UCSD-AML1 (cell line): ENCODE results near the gene APBA2.

Experiments
- DNase-seq: peaks from one replicate; lab custom pipeline; 2025; ENCODE audit not compliant: unreplicated experiment; lab: John Stamatoyannopoulos, UW

APBA2 gene

GRCh38 chr15:28914046-28914445, 28.3 kb downstream of the APBA2 start:
- no peak for DNase-seq

GRCh38 chr15:28914483-28915023, 28.8 kb downstream of the APBA2 start:
- no peak for DNase-seq

- DNase-seq, result no peak
These were observed 29.5 kb downstream of the APBA2 start for GRCh38 chr15:28915041-28915810.

DNA sequence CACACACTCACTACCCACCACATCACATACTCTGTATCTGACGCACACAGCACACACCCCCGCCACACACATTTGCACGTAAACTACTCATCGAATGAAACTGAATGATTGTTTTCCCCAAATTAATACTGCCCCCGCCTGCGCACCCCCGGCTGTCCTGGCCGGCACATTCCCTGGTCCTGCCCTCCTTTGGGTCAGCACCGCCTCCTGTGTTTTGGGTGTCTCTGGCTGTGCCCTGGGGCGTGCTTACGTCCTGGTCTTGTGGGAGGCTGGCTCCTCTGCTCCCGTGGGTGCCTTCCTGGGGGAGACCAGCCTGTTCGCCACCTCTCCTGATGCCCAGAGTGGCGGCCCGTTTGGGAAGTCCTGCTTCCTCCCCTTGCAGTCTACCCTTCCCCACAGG, 30.2 kb downstream of the APBA2 start:
- no peak for DNase-seq

- no peak for DNase-seq
These were observed 32.0 kb downstream of the APBA2 start for GRCh38 chr15:28917791-28918140.

- DNase-seq, result no peak
These were observed 32.6 kb downstream of the APBA2 start for GRCh38 chr15:28918141-28918983.

DNA sequence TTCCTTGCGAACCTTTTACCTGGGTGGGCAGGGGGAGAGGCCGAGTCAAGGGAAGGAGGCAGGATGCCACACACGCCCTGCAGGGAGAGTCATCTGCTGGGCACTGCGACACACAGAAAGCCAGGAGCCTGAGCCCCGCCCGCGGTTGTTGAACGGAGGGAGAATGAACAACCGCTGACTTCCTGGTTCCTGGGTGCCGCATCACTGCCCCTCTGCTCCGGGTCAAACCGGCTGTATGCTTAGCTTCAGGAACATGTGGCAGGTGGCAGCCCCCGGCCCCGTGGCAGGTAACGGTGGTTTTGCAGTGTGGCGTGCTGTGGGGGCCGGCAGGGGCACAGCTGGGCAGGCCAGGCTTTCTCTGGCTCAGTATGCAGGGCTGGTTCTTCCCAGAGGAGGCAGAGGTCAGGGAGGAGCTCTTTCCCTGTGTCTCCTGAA, 33.4 kb downstream of the APBA2 start:
- peak; percentile 25 for DNase-seq

- no peak for DNase-seq
These were observed 34.2 kb downstream of the APBA2 start for GRCh38 chr15:28919679-28920655.

DNA sequence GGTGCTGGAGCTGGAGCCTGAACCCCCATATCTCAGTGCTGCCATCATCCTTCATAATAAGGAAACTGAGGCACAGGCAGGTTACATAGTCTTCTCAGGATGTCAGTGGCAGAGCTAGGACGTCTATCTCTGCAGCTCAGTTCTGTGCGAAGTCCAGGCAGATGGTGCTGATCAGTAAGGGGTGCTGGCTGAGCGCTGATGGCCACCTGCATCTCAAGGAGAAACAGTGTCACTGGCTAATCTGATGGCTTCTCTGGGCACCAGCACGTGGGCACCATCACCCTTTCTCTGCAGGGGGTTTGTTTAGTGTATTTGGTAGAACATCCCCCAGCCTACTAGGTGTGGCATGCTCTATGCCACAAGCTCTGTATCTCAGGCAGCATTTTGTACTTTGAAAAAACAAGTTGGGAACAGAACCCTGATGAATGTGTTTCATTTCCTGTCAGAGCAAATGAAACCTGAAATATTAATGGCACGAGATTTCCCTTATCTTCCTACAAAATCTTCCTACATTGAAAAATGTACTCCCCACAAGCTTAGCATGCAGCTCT, 35.1 kb downstream of the APBA2 start:
- DNase-seq, result no peak

GRCh38 chr15:28921336-28921735, 35.6 kb downstream of the APBA2 start:
- no peak for DNase-seq

GRCh38 chr15:28921919-28922706, 36.3 kb downstream of the APBA2 start:
- no peak for DNase-seq

DNA sequence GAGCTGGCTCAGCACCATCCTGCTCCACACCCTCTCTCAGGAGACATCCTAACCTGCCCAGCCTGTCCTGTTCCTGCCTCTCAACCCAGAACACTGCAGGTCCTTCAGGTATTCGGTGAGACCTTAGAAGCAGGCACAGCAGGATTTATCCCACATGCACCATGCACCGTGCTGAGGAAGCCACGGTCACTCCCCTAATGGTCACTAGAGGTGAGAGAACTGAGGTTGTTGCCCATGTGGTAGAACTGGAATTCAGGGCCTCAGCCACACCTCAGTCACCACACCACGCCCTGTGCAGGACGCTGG, 36.9 kb downstream of the APBA2 start:
- no peak for DNase-seq

- no peak for DNase-seq
These were observed 38.0 kb downstream of the APBA2 start for GRCh38 chr15:28923726-28924280.

DNA sequence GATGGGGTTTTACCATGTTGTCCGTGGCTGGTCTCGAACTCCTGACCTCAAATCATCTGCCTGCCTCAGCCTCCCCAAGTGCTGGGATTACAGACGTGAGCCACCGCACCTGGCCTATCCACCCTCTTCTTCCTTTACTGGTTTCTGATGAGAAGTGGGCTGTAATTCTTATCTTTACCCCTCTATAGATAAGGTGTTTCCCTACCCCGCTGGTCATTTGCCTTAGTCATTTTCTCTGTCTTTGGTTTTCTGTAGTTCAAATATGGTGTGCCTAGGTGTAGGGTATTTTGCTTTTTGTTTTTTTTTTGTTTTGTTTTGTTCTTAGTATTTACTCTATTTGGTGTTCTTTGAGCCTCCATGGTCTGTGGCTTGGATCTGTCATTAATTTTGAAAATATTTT, 41.3 kb downstream of the APBA2 start:
- no peak for DNase-seq

DNA sequence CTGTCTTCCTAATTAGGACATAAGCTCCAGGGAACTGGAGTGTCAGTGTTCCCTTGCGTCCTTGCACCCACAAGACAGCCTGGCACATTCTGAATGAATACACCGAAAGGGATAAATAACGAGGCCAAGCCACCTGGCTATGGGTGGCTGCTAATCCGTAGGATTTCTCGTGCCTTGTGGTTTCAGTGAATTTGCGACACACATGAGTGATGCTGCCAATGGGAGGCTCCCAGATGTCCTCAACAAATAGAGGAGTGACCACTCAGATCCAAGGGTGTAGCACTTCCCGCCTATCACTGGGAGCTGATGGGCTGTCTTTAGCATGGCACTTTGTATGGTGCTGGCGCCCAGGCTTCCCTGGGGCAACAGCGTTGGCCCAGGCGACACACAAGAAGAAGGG, 43.4 kb downstream of the APBA2 start:
- no peak for DNase-seq

GRCh38 chr15:28930011-28930410, 44.2 kb downstream of the APBA2 start:
- DNase-seq, result no peak

DNA sequence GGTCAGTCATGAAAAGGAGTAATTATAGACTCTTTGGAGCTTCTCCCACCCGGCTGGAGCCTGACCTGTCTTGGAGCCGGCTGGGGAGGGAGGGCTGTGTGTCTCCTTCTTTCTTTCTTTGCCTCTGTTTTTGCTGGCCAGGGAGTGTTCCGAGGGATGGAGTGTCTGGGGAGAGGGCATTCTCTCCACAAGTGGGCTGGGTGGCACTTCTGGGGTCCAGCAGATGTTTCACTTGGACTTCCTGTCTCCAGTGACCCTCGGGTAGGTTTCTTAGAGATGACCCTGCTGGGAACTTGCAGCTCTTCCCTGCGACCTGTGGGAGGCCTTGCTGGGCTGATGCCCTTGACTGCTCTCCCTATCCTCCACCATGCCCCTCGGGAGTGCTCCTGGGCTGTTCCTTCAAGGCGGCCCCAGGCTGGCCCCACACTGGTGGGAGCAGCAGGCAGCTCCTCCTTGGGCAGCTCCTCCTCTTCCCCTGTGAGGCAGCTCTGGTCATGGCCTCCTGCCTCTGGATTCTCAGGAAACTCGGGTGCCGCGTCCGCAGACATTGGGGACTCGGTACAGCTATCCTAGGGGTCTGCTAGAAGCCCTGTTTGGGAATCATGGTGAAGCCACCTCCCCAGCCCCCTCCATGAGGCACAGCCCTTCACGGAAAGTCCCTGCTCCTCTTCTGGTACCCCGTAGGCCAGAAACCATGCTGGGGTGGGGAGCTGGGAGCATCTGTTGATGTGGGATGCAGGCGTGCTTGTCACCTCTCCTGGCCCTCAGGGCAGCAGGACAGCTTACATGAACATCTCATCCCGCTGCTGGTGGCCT, 44.9 kb downstream of the APBA2 start:
- DNase-seq, result no peak

DNA sequence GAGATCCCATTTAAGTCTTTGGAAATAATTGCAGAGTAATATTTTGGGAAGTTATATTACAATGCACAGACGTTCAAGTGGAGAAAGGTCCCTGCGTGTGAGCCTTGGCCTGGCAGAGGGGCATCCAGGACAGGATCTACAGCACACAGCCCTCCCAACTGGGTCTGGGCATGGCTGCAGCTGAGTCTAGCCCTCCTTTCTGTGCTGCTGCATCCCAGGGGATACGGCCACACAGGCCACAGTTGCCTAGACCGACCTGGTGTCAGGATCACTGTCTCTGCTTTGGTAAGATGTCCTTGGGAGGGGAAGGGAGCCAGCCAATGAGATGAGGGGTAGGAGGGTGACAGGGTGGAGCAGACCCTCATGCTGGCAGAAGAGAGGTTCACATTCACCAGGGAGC, 46.1 kb downstream of the APBA2 start:
- DNase-seq, result no peak

GRCh38 chr15:28932361-28932760, 46.6 kb downstream of the APBA2 start:
- DNase-seq, result no peak
